Measurements from ENCODE around the gene ENTPD3.
"Not testable (repeated sequence)": the region's sequence is repeated elsewhere in the genome, so short reads cannot be mapped to it uniquely, and the experiment has no call there.

Gene ENTPD3

DNA sequence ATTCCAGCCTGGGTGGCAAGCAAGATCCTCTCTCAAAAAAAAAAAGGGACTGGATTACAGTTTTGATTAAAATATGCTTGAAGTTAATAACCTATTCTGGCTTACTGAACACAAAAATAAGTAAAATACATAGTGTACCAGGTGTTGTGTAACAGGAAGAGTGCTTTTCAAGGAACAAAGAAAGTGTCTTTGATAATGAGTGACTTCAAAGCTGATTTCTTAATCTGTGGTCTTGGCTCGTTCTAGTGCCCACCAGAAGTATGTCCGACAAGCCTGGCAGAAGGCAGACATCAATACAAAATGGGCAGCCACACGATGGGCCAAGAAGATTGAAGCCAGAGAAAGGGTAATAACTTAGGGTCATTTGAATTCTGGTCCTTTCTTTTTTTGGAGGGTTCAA lies 74.2 kb downstream of the ENTPD3 start:
- DNase-seq: no peak

DNA sequence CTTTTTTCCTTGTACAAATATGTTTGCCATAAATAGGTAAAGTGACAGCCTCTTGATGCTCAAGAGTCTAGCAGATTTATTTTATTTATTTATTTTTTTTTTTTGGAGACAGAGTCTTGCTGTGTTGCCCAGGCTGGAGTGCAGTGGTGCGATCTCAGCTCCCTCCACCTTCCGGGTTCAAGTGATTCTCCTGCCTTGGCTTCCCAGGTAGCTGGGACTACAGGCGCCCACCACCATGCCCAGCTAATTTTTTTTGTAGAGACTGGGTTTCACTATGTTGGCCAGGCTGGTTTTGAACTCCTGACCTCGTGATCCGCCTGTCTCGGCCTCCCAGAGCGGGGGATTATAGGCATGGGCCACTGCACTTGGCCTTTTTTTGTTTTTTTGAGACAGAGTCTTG lies 75.9 kb downstream of the ENTPD3 start:
- DNase-seq: not testable (repeated sequence)

DNA sequence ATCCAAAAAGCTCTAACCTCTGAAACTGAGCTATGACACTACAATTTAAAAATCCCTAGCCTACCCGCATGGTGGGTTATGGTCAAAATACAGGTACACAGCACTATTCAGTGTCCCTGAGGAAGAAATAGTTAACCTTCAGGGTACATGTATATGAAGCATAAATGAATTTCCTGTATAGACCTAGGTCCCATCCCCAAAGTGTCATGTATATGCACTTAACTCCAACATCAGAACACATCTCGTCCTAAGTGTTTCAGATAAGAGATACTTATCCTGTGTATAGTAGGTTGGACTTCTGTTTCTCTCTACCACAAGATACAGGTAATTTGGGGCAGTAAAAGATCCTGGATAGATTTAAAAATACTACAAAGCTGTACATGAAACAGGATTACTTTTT lies 76.6 kb downstream of the ENTPD3 start:
- no peak for DNase-seq

DNA sequence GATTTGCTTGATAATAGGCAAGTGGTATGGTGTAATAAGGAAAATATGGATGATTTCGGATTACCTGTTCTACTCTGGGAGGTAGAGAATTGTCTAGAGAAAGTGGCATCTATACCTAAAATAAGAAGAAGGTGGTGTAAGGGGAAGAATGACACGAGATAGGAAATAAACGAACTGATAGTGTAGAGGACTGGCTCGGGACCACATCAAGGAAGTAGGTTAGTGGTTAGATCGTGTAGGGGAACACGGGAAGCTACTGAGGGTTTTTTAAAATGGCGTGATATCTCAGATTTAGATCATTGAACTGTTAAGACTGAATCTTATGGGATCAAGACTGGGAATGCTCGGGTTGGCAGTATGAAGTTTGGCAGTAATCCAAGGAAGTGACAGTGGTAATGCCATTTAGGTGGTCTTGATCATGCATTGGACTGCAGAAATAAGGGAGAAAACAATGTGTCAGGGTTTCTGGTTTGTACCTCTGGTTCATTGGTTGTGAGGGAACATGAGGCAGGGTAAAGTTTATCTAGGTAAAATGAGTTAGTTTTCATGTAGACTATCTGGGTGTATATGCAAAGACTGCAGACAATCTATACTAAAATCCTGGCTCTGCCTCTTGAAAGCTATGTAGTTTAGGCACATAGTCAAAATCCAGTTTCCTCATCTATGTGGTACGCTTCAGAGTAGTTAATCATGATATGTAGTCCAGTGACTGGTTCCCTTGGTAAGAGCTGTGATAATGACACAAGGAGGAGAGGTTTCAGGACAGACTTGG lies 77.5 kb downstream of the ENTPD3 start:
- DNase-seq: peak; percentile 5

DNA sequence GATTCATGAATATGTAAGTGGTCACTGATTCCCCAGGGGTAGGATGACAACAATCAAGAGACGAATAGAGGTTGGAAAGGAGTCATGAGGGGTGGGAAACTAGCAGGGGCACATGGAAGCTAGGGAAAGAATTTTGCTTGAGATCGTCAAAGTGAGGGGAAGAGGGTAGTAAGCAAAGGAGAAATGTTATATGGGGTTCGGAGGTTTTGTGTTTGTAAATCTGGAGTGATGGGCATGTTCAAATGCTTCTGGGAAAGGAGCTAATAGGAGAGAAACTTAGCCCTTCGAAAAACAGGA lies 78.1 kb downstream of the ENTPD3 start:
- no peak for DNase-seq

DNA sequence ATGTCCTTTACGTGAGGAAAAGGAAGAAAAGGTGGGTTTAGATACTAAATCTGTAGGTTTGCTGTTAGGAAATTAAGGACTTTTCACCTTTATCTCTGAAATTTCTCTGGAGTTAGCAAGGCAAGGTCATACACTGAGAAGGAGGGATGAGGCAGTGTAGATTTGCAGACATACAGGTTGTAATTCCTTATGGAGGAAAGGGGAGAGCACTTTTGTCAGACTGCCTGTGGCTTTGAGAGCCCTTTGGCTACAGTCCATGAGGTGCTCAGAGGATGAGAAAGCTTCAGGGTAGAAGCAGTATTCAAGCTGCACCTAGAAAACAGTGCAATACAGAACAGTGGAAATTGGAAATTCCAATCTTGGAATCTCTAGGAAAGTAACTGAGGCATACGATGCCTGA lies 78.5 kb downstream of the ENTPD3 start:
- no peak for DNase-seq

DNA sequence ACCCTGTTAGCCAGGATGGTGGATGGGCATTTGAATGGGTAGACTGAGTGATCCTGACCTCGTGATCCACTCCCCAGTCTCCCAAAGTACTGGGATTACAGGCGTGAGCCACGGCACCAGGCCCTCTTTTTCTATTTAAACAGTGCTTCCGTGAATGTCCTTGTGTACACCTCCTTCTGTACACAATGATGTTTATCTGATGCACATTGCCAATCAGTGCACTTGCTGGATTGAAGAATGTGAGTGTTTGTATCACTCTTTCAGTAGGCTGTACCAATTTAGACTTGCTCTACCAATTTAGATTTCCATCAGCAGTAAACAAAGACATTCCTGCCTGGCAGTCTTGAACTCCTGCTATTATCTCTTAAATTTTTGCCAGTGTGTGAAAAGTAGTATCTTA lies 81.0 kb downstream of the ENTPD3 start:
- no peak for DNase-seq

DNA sequence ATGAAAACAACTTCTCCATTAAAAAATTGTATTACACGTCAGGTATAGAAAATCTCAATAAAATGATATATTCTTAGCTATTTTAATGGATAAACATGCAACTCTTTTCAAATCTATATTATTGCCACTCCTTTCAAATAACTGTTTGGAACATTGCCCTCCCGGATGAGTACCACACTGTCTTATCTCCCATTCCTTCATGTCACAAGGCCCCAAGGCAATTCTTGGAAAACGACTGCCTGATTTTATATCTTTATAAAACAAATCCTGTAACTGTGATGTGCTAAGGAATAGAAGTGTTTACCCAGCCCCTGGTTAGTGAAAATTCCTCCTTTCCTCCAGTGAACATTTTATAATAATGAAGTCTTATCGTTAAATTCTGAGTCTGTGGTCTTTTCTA lies 83.7 kb downstream of the ENTPD3 start:
- DNase-seq: no peak

DNA sequence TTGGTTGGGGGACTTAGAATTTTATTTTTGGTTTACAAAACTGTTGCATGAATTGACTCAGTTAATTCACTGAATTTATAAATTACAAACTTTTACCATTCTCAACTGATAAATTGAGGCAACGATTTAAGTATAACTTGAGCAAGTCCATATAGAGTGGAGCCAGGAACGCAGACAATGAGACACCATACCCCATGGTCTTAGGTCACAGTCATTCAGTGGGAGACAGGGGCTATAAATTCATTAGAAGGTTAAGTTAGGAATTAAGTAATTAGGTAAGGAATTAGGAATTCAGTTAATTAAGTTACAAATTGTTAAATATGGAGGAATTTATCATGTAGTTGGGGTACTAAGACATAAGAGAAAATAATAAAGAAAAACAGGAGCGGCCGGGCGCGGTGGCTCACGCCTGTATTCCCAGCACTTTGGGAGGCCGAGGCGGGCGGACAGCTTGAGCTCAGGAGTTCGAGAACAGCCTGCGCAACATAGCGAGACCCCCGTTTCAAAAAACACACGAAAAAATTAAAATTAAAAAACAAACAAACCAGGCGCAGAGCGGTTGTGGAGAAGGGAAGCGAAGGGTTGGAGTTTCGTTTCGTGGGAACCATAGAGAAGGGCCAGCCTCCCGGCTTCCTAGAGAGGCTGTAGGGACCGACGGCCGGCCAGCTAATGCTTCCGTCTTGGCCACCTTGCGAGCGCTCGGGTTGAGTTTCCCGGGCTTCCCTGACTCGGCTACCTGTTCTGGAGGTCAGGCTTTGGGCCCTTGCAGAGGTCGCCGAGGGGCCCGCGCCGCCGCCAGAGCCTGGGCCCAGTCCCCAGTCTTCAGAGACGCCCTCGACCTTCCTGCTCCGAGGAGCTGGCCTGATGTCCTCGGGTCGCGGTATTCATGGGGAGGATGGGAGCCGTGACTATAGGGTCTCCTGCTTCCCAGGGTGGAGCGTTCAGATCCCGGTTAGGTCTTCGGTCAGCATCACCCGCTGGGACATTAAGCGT lies 89.8 kb downstream of the ENTPD3 start, which contains the start of gene ZNF619:
ZNF619 (plus strand) TSS at position 645 of the 993 bp plus-strand sequence. CDS start 858 bp downstream, outside the sequence.
- DNase-seq: peak; percentile 18

DNA sequence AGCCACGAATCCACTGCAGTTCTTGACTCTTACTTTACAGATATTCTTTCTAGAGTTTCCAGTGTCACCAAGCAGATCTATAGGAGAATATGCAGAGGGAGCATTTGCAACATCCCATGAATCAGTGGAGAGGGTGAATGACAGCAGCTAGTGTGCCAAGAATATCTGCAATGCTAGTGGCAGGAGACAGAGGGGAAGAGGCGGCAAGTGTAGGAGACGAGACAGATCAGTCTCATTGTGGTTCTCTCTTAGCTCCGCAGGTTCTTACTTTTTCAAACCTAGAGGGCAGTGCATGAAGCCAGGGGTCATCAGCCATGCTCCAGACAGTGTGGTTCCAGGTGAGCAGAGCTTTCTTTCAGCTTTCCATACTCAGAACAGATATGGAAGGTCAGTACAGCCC lies 90.7 kb downstream of the ENTPD3 start:
- DNase-seq: no peak
